IPS-11a (cell line): Measurements from ENCODE around the gene PRKAA2.

Source experiments
- H3K4me3 ChIP-seq: one replicate; pipeline ENCODE4 v1.5.1; 2013; ENCODE audit warnings: low read depth, low read length, control low read depth

Gene PRKAA2

GRCh38 chr1:56712150-56712549 lies 67.0 kb downstream of the PRKAA2 start:
- H3K4me3 ChIP-seq: no peak overlapping the region

- H3K4me3 ChIP-seq: no peak overlapping the region
Measured at GRCh38 chr1:56713112-56713511, 68.0 kb downstream of the PRKAA2 start.

GRCh38 chr1:56715156-56715555 lies 70.0 kb downstream of the PRKAA2 start:
- no peak overlapping the region for H3K4me3 ChIP-seq

DNA sequence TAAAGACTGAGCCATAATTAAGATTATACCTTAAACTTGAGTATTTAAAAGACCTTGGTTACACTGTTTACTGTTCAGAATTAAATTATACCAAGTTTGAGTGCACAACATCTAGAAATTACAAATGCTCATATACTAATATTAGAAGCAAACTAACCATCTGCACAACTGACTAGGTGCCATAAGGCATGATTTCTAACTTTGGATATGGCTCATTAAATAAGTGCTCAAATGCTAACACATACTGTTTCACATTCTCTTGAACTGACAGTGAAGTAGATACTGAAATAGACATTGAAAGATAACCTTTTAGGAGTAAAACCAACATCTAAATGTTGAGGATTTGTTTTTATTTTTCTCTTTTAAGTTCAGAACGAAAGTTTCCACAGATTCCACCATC lies 74.1 kb downstream of the PRKAA2 start:
- H3K4me3 ChIP-seq: no peak overlapping the region

DNA sequence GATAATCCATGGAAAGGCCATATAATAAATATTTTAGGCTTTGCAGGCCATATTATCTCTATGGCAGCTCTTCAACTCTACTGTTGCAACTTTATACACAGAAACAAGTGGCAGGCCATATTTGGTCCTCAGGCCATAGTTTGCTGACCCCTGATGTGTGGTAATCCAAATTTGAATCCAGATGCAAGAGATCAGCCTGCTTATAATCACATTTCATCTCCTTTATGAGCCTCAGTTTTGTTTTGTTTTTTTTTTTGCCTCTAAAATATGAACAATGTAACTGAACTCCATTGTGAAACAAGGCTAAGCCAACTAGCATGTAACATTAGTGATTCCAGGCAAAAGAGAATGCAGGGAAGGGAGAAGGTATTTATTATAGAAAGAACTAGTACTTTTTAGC lies 81.6 kb downstream of the PRKAA2 start:
- no peak overlapping the region for H3K4me3 ChIP-seq

- no peak overlapping the region for H3K4me3 ChIP-seq
Measured at GRCh38 chr1:56728964-56729363, 83.8 kb downstream of the PRKAA2 start.

- no peak overlapping the region for H3K4me3 ChIP-seq
Measured at GRCh38 chr1:56745231-56745630, 100.1 kb downstream of the PRKAA2 start.

DNA sequence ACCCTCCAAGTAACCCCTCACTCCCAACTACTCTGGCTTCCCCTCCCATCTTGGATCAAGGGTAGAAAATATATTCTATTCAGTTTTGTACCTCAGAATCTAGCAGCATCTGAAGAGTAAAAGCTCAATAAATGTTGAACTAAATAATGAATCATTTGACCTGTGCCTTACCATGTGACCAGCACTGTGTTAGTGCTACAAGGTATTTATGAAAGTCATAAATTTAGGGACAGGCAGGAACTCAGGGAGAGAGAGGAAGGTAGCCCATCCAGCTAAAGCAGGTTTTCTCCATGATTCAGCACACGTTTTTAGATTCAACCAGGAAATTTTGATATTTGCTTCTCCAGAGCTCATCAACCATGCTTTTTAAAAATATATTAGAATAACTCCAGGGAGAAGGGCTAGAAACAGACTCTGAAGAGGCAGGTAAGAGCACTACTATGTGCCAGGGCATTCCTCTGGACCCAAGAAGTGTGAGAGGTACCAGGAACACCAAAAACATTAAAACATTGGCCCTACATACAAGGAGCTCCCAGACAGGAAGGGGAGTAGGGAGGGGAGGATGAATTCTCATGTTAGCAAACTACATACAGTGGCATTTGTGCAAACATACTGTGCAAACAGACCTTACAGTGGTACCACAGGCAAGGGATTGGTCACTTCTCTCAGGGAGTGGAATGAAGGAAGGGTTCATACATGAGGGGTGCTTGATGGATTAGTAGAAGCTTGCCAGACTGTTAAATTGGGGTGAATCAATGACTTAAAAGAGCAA lies 109.8 kb downstream of the PRKAA2 start:
- no peak overlapping the region for H3K4me3 ChIP-seq

- H3K4me3 ChIP-seq: no peak overlapping the region
Measured at GRCh38 chr1:56755911-56756310, 110.8 kb downstream of the PRKAA2 start.

DNA sequence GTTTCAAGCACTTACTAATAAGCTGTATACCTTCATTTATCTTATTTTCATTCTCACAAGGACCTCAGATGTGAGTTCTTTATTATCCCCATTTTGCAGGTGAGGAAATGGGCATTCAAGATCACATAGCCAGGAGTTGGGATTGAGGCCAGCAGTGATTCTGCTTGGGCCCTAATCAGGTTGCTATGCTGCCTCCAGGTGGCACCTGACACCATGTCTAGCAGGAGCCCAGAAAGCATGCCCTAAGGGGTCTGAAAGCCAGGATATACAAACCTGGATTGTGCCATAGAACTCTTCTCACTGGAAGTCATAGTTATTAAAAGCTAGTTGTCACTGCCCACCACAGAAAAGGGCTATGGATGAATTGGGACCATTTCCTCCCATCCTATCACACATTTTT lies 113.0 kb downstream of the PRKAA2 start:
- no peak overlapping the region for H3K4me3 ChIP-seq

DNA sequence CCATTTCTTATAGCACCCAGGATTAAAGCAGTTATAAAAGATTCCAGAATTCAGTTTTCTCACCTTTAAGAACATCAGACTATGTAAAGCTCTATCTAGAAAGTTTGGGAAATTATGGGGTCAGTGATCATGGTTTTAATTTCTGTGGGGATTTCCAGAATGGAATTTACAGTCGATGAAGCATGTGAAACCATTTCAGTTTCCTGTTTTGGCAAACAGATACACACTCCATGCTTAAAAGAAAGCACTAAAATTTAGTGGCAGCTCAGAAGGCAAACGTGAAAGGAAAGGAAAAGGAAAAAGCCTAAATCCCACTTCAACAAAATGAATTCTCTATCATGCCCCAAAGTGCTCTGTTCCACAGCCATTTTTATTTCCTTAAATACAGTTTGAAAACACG lies 113.7 kb downstream of the PRKAA2 start:
- no peak overlapping the region for H3K4me3 ChIP-seq
